HG02798 (cell line): ENCODE data around the gene HELZ2.
"Not testable (repeated sequence)": the region's sequence is repeated elsewhere in the genome, so short reads cannot be mapped to it uniquely, and the experiment has no call there.

Source experiments
- ATAC-seq: cut with Tn5 transposase; IDR thresholded peaks from one replicate; pipeline ENCODE4 v1.9.1; 2021; ENCODE audit warnings: mild to moderate bottlenecking; ENCODE audit not compliant: unreplicated experiment, poor library complexity

Gene HELZ2

GRCh38 chr20:63574156-63574828 lies at the start of gene HELZ2:
HELZ2 (minus strand) TSS chr20:63574239; CDS start chr20:63572385, 1,854 bp downstream.
- no peak for ATAC-seq

GRCh38 chr20:63622732-63623131 lies 48.7 kb upstream of the HELZ2 start:
- ATAC-seq: no peak

GRCh38 chr20:63622096-63622495 lies 48.1 kb upstream of the HELZ2 start:
- no peak for ATAC-seq

GRCh38 chr20:63620991-63621390 lies 47.0 kb upstream of the HELZ2 start:
- no peak for ATAC-seq

- ATAC-seq: no peak
These were observed 45.5 kb upstream of the HELZ2 start for GRCh38 chr20:63619505-63619904.

- no peak for ATAC-seq
These were observed 45.0 kb upstream of the HELZ2 start for GRCh38 chr20:63619086-63619485.

- ATAC-seq: no peak
These were observed 44.4 kb upstream of the HELZ2 start for GRCh38 chr20:63618291-63618980.

- no peak for ATAC-seq
These were observed 43.8 kb upstream of the HELZ2 start for GRCh38 chr20:63617876-63618265.

- no peak for ATAC-seq
These were observed 43.2 kb upstream of the HELZ2 start for GRCh38 chr20:63617092-63617875.

GRCh38 chr20:63613863-63614594 lies 40.0 kb upstream of the HELZ2 start:
- not testable (repeated sequence) for ATAC-seq

GRCh38 chr20:63612276-63612931 lies 38.4 kb upstream of the HELZ2 start:
- no peak for ATAC-seq

- ATAC-seq: no peak
These were observed 37.6 kb upstream of the HELZ2 start for GRCh38 chr20:63611646-63612045.

- ATAC-seq: no peak
These were observed 36.8 kb upstream of the HELZ2 start for GRCh38 chr20:63610581-63611435.

- ATAC-seq: no peak
These were observed 32.6 kb upstream of the HELZ2 start for GRCh38 chr20:63606686-63607085.

GRCh38 chr20:63602321-63602720 lies 28.3 kb upstream of the HELZ2 start:
- ATAC-seq: no peak

GRCh38 chr20:63601679-63602078 lies 27.6 kb upstream of the HELZ2 start:
- not testable (repeated sequence) for ATAC-seq

- no peak for ATAC-seq
These were observed 25.5 kb upstream of the HELZ2 start for GRCh38 chr20:63599396-63600050.

- ATAC-seq: no peak
These were observed 24.7 kb upstream of the HELZ2 start for GRCh38 chr20:63598479-63599395.
